HUDEP-2 (cell line): ENCODE results near the gene ADAM15.

Experiments
- DNase-seq, 76 experiments: peaks; one replicate each; lab custom pipeline; 2025; ENCODE audit not compliant: unreplicated experiment in 76 of 76; lab: John Stamatoyannopoulos, UW

Gene ADAM15

DNA sequence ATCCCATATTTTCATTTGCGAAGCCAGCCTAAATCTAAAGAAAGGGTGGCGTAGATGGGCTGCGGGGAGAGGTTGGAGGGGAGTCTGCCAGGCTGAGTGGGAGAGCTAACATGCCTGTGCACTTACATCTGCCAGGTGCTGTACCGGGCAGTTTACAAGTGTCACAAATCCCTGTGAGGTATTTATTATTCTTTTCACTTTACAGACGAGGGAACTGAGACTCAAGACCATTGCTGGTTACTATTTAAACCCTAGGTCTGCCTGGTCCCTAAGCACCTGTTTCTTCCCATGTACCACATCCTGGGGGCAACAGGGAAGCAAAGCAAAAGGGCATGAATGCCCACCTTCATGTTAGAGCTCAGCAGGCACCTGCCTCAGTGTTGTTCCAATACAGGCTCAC lies 57.2 kb downstream of the ADAM15 start:
- DNase-seq: no peak

DNA sequence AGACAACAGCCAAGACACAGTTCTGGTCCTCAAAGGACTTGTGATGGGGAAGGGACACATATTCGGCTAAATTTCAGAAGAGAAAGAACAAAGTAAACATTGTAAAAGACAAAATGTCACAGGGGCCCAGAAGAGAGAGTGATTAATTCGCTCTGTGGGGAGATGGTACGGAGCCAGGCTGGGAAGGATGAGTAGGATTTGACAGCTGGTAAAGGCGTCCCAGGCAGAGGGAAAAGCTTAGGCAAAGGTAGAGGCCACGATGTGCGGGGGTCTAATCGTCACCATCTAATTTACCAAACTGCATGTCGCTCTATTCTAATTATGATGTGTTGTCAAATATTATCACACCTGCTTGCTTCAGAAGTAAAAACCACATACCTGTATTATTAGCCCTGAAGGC lies 59.3 kb downstream of the ADAM15 start:
- DNase-seq: no peak

GRCh38 chr1:155110826-155111225 lies 59.7 kb downstream of the ADAM15 start:
- DNase-seq: no peak
